OCI-LY7 (cell line): ENCODE results near the gene TBC1D30.

Source experiments
- EZH2phosphoT487 ChIP-seq: fragments of 200-600 bp; sonication (generic); IDR thresholded peaks from 2 replicates; pipeline ENCODE4 v1.6.1; 2018; ENCODE audit warnings: low read depth, borderline replicate concordance, mild to moderate bottlenecking, mixed run types, antibody characterized with exemption, low read length, moderate library complexity, mixed read lengths
- TF ChIP-seq, protein P1 (sequence below): fragments of 200-600 bp; sonication (generic); conservative IDR thresholded peaks from 2 replicates; pipeline ENCODE4 v1.5.1; 2014; ENCODE audit warnings: mild to moderate bottlenecking, antibody characterized with exemption, low read length, moderate library complexity, mixed read lengths

DNA sequence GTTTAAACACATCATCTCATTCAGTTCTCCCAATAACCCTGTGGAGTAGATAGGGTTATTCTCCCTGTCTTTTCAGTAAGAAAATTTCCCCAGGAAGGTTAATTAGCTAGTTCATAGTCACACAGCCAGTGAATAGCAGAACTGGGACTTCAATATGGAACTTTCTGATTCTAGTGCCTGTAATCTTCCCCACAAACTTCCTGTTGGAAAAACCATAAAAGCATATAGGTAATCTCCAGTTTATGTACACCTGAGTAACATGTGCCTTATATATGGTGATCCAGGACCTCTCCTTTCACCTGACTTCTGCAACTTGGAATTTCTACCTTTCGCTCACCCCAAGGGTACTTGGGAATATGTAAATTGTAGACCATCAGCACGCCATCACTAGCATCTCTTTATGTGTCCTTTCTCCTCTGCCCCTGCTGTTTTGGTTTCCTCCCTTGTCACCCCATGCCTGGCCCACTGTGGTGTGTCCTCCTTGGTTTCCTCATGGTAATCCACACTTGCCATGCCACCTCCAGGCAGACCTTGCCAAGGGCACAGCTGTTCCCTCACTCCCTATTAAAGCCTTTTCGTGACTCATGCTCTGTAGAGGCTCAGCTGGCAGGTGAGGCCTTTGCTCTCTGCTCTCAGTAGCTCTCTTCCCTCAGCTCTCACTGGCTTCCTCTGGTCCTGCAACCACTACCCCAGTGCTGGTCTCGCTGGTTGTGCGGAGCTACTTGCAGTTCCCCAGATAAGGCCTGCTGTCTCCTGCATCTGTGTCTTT is 16.7 kb downstream of the TBC1D30 start:
- TF ChIP-seq, protein P1, sequence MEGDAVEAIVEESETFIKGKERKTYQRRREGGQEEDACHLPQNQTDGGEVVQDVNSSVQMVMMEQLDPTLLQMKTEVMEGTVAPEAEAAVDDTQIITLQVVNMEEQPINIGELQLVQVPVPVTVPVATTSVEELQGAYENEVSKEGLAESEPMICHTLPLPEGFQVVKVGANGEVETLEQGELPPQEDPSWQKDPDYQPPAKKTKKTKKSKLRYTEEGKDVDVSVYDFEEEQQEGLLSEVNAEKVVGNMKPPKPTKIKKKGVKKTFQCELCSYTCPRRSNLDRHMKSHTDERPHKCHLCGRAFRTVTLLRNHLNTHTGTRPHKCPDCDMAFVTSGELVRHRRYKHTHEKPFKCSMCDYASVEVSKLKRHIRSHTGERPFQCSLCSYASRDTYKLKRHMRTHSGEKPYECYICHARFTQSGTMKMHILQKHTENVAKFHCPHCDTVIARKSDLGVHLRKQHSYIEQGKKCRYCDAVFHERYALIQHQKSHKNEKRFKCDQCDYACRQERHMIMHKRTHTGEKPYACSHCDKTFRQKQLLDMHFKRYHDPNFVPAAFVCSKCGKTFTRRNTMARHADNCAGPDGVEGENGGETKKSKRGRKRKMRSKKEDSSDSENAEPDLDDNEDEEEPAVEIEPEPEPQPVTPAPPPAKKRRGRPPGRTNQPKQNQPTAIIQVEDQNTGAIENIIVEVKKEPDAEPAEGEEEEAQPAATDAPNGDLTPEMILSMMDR, result no peak
- no peak for TF ChIP-seq EZH2phosphoT487
